NOMO-1 treated with DMSO at 0.1 percent for 48 hours (cell line): ENCODE measurements around the gene POLR3GL.

Experiments used
- DNase-seq: peaks from one replicate; lab custom pipeline; 2025; ENCODE audit not compliant: unreplicated experiment; lab: John Stamatoyannopoulos, UW

The POLR3GL gene

GRCh38 chr1:145991735-145992412 is 27.4 kb downstream of the POLR3GL start:
- DNase-seq, result no peak

- DNase-seq, result no peak
Measured at GRCh38 chr1:145992502-145992936, 28.0 kb downstream of the POLR3GL start.

GRCh38 chr1:145992958-145993617 is 28.6 kb downstream of the POLR3GL start:
- peak; percentile 20 for DNase-seq

DNA sequence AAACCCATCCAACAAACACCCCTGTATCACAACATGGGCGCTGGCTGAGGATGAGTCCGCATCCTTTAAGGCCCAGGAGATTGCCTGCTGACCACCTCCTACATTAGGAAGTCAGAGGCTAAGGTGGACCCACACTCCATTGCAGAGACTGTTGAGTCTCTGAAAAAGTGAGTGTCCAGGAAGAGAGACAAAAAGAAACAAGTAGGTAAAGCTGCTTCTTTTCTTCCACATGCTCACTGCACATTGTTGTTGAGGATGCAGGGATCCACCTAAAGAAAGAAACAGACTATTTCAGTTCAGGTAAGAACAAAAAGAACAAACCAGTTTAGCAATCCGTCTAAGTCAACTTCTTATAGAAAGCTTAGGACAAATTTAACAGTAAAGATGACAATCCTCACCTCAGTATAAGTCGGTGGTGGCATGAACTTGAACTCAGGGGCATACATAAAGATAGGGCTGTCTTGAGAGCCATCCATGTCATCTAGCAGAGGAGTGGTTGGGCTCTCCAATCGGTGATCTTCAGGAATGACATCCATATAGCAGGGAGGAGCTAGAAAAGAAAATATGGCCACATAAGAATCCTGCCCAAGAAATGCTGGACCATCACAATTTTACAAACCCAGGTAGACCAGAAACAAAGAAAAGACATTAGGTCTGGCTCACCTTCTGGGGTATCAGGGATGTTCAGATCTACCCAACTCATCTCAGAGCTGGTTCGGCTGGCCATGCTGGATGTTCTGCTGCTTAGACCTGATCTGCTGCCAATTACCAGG is 29.3 kb downstream of the POLR3GL start:
- DNase-seq, result no peak

DNA sequence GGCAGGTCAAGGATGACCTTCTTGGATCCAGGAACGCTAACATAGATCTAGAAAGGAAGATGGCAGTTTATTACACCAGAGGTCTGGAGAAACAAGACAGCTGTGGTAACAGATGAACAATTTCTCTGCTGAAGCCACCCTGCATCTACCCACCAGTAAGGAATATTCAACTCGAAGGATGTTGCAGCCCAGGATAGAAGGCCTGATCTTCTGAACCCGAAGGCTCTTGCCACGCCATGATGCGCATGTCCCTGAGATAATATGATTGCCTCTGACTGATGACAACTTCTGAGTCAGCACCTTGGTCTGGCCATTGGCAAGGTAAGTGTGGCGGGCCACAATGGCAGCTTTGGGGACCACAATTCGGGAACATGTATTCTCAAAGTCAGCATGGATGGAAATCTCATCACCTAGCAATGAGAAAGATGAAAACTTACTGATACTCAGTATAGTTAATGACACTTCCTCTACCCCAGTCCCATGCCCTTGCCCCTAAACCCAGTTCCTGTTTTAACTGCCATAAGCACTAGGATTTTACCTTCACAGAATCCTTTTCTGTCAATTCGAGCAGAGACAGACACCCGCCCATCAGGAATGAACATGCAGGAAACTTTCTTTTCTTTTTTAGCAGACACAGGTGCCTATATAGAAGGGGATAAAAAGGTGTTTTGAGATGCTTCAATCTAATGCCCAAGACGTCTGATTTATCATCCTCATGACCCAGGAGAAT is 30.1 kb downstream of the POLR3GL start:
- DNase-seq, result peak; percentile 37

GRCh38 chr1:145995148-145995881 is 30.8 kb downstream of the POLR3GL start:
- peak; percentile 37 for DNase-seq

GRCh38 chr1:145995964-145996432 is 31.5 kb downstream of the POLR3GL start:
- no peak for DNase-seq

- peak; percentile 96 for DNase-seq
Measured at GRCh38 chr1:145996433-145997015, 32.0 kb downstream of the POLR3GL start, which contains the start of gene TXNIP. Gene TXNIP (minus strand): TSS chr1:145996579. CDS start chr1:145996266, 313 bp downstream.

GRCh38 chr1:145997016-145997717 is 32.7 kb downstream of the POLR3GL start:
- peak; percentile 46 for DNase-seq

- no peak for DNase-seq
Measured at GRCh38 chr1:145997718-145998023, 33.2 kb downstream of the POLR3GL start.

DNA sequence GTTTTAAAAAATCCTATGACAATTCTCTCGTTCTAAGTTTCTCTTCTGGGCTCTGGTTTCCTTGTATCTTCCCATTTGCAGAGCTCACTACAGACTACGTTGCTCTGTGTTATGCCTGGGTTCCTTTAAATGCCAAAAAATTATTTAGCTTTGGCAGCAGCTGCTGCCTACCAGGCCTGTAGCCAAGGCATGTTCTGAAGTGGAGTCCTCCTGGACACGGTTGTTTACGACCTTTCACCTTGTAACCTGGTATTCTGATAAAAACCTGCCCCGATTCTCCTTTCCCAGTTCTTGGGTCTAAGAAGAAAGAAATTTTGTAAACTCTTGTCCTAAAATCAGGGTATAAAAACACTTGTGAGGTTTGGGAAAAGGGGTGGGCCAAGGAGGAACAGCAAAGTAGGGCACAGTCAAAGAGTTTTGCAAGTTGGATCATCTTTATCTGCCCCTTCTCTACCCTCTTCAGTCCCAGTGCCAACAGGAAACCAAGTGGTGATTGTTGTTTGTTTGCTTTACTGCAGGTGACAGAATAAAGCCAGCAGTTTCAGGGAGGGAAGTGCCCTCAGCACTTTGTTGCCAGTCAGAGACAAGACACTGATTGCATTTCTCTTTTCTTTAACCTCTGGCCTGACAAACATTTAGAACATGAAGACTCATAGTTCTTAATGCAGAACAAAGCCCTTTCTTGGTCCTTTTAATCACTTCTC is 35.0 kb downstream of the POLR3GL start:
- DNase-seq, result no peak

GRCh38 chr1:146001709-146002108 is 37.2 kb downstream of the POLR3GL start:
- DNase-seq, result no peak

- no peak for DNase-seq
Measured at GRCh38 chr1:146007489-146008133, 43.1 kb downstream of the POLR3GL start.

DNA sequence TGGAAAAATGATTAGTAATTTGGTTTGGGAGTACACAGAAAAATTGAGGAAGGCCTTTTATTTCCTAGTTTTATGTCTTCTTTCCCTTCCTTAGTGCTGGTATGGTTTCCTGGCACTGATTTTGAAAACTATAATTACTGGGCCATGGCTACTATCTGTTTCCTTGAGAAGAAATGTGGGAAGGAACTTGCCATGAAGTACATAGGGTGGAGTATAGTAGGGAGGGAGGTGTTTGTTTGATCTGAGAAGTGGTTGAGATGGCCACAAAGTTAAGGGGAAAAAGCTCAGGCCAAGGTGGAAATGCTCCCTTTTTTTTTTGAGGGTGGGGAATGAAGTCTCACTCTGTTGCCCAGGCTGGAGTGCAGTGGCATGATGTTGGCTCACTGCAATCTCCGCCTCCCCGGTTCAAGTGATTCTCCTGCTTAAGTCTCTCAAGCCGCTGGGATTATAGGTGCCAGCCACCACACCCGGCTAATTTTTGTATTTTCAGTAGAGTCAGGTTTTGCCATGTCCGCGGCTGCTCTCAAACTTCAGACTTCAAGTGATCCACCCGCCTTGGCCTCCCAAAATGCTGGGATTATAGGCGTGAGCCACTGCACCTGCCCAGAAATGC is 45.7 kb downstream of the POLR3GL start:
- no peak for DNase-seq

GRCh38 chr1:146012703-146013558 is 48.4 kb downstream of the POLR3GL start:
- peak; percentile 75 for DNase-seq

- no peak for DNase-seq
Measured at GRCh38 chr1:146013559-146013922, 49.1 kb downstream of the POLR3GL start.

GRCh38 chr1:146016891-146017290 is 52.4 kb downstream of the POLR3GL start:
- no peak for DNase-seq
